Upper lobe of left lung (tissue), 4 donors: ENCODE data around the gene ENAH.

Experiments
- CTCF ChIP-seq, 6 experiments: fragments of 450-650 bp in 4 of 6; fragments of 200-600 bp in 2 of 6; sonication (generic) in 2 of 6; IDR thresholded peaks; one replicate each; pipeline ENCODE4 v1.5.1; 2016 to 2019; ENCODE audit warnings: antibody characterized with exemption in 6 of 6
- EP300 ChIP-seq, 4 donors: sonication (generic); formaldehyde crosslinking; IDR thresholded peaks; one replicate each; pipeline ENCODE4 v1.5.1; 2017; ENCODE audit warnings: antibody characterized with exemption in 4 of 4, control low read depth in 2 of 4
- POLR2A ChIP-seq, 4 donors: fragments of 450-650 bp; IDR thresholded peaks; one replicate each; pipeline ENCODE4 v1.5.1; 2016 to 2017; ENCODE audit warnings: antibody characterized with exemption in 4 of 4, mild to moderate bottlenecking in 2 of 4

GRCh38 chr1:225667362-225667761 lies 14.4 kb upstream of the ENAH start:
- TF ChIP-seq CTCF (IDR thresholded peaks at IDR 0.05) = no peak
- TF ChIP-seq POLR2A (IDR thresholded peaks at IDR 0.05) = no peak
- TF ChIP-seq EP300 (IDR thresholded peaks at IDR 0.05) = no peak
